Measurements from ENCODE around the gene DPCD.

DNA sequence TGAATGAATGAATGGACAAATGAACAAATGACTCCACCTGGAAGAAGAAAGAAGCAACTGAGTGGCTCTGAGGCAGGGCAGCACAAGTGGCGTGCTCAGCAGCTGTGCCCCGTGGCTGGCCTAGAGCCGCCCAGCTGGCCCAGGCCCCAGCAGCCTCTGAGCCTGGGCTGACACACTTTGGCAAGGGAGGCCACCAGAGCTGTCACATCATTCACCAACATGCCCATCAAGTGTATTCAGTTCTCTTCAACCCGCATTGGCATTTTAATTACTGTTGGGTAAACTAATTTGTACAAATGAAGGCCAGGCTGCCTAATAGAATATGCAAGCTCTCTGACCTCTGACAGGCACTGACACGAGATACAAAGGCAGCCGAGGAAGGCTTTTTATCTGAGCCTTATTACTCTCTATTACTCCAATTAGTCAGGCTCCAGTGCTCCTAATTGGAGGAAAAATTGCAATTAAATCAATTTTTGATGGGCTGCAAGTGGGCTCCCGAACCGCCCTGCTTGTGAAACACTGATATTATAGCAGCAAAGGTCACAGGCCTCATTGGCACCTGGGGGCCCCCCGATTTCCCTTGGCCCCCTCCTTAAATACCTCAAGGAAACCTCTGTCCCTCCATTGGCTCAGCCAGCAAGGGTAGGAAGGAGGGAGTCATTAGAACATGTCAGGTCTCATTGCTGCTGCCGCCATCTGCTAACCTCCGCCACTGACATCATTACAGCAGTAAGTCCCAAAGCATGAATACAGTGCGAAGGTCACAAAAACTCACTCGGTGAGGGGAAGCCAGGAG lies 41.9 kb downstream of the DPCD start:
- TF ChIP-seq POLR2AphosphoS5 (IDR thresholded peaks at IDR 0.05), result no peak
- TF ChIP-seq, protein P1, sequence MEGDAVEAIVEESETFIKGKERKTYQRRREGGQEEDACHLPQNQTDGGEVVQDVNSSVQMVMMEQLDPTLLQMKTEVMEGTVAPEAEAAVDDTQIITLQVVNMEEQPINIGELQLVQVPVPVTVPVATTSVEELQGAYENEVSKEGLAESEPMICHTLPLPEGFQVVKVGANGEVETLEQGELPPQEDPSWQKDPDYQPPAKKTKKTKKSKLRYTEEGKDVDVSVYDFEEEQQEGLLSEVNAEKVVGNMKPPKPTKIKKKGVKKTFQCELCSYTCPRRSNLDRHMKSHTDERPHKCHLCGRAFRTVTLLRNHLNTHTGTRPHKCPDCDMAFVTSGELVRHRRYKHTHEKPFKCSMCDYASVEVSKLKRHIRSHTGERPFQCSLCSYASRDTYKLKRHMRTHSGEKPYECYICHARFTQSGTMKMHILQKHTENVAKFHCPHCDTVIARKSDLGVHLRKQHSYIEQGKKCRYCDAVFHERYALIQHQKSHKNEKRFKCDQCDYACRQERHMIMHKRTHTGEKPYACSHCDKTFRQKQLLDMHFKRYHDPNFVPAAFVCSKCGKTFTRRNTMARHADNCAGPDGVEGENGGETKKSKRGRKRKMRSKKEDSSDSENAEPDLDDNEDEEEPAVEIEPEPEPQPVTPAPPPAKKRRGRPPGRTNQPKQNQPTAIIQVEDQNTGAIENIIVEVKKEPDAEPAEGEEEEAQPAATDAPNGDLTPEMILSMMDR (IDR thresholded peaks at IDR 0.05), result no peak
